Measurements from ENCODE around the gene LDLRAD1.

The LDLRAD1 gene

GRCh38 chr1:54012863-54013262 is 5.1 kb downstream of the LDLRAD1 start:
- Histone ChIP-seq H3K27me3 (ENCODE audit: insufficient read depth, low read depth) (peaks cover 11% of the 10 kb centered on the region; the same call in 1 of the 2 replicates), H3K27ac (no peak overlapping the region), H3K4me3 (IDR thresholded peaks at IDR 0.05; ENCODE audit: insufficient read depth, low read depth, low read length) (no peak overlapping the region)

GRCh38 chr1:54012008-54012325 is 6.0 kb downstream of the LDLRAD1 start:
- Histone ChIP-seq H2AFZ (ENCODE audit: low read depth) (no peak overlapping the region), H3K36me3 (ENCODE audit: insufficient read depth) (no peaks in the 10 kb centered on the region), H3K79me2 (ENCODE audit: insufficient read depth, low read depth) (no peaks in the 10 kb centered on the region), H3K4me2 (no peak overlapping the region), H3K27me3 (ENCODE audit: insufficient read depth, low read depth) (peaks cover 11% of the 10 kb centered on the region; the same call in 1 of the 2 replicates), H4K20me1 (ENCODE audit: insufficient read depth) (no peaks in the 10 kb centered on the region), H3K4me3 (IDR thresholded peaks at IDR 0.05; ENCODE audit: insufficient read depth, low read depth, low read length) (no peak overlapping the region), H3K27ac (no peak overlapping the region), H3K4me1 (ENCODE audit: low read depth, poor library complexity, severe bottlenecking) (no peaks in the 10 kb centered on the region), H3K9ac (no peak overlapping the region)
- no peak for TF ChIP-seq CTCF (conservative IDR thresholded peaks at IDR 0.05; ENCODE audit: low read depth, low read length)

More at GRCh38 chr1:54012863-54013262, 5.1 kb downstream of the LDLRAD1 start:
- Histone ChIP-seq H2AFZ (ENCODE audit: low read depth) (no peak overlapping the region), H3K36me3 (ENCODE audit: insufficient read depth) (no peaks in the 10 kb centered on the region), H4K20me1 (ENCODE audit: insufficient read depth) (no peaks in the 10 kb centered on the region), H3K4me1 (ENCODE audit: low read depth, poor library complexity, severe bottlenecking) (no peaks in the 10 kb centered on the region), H3K4me2 (no peak overlapping the region), H3K79me2 (ENCODE audit: insufficient read depth, low read depth) (no peaks in the 10 kb centered on the region), H3K9ac (no peak overlapping the region)
- no peak for TF ChIP-seq CTCF (conservative IDR thresholded peaks at IDR 0.05; ENCODE audit: low read depth, low read length)

- no peak overlapping the region for H2AFZ ChIP-seq (ENCODE audit: low read depth)
- H3K9ac ChIP-seq = no peak overlapping the region
- H3K27me3 ChIP-seq (ENCODE audit: insufficient read depth, low read depth) = peaks cover 11% of the 10 kb centered on the region; the same call in 1 of the 2 replicates
- no peak overlapping the region for H3K4me3 ChIP-seq (IDR thresholded peaks at IDR 0.05; ENCODE audit: insufficient read depth, low read depth, low read length)
- no peaks in the 10 kb centered on the region for H3K79me2 ChIP-seq (ENCODE audit: insufficient read depth, low read depth)
- no peak for TF ChIP-seq CTCF (conservative IDR thresholded peaks at IDR 0.05; ENCODE audit: low read depth, low read length)
- H3K27ac ChIP-seq = no peak overlapping the region
- no peak overlapping the region for H3K4me2 ChIP-seq
- H3K36me3 ChIP-seq (ENCODE audit: insufficient read depth) = no peaks in the 10 kb centered on the region
- no peaks in the 10 kb centered on the region for H3K4me1 ChIP-seq (ENCODE audit: low read depth, poor library complexity, severe bottlenecking)
- H4K20me1 ChIP-seq (ENCODE audit: insufficient read depth) = no peaks in the 10 kb centered on the region
These were observed 6.5 kb downstream of the LDLRAD1 start for GRCh38 chr1:54011316-54012007.

GRCh38 chr1:54010415-54011117 is 7.4 kb downstream of the LDLRAD1 start:
- Histone ChIP-seq H3K27me3 (ENCODE audit: insufficient read depth, low read depth) (peaks cover 11% of the 10 kb centered on the region; the same call in 1 of the 2 replicates), H3K27ac (no peak overlapping the region), H3K4me3 (IDR thresholded peaks at IDR 0.05; ENCODE audit: insufficient read depth, low read depth, low read length) (no peak overlapping the region), H3K4me1 (ENCODE audit: low read depth, poor library complexity, severe bottlenecking) (no peaks in the 10 kb centered on the region), H3K79me2 (ENCODE audit: insufficient read depth, low read depth) (no peaks in the 10 kb centered on the region), H3K9ac (no peak overlapping the region), H2AFZ (ENCODE audit: low read depth) (no peak overlapping the region), H4K20me1 (ENCODE audit: insufficient read depth) (no peaks in the 10 kb centered on the region), H3K4me2 (no peak overlapping the region), H3K36me3 (ENCODE audit: insufficient read depth) (no peaks in the 10 kb centered on the region)
- TF ChIP-seq CTCF (conservative IDR thresholded peaks at IDR 0.05; ENCODE audit: low read depth, low read length) = no peak
